Caco-2 (cell line): Measurements from ENCODE around the gene MACROD2. TPM values are rescaled to one million over a fixed set of nuclear protein-coding genes. Genes with fewer than 3 reads are reported as not detected.

Experiments
- BruUV-seq: library from RNA; stranded (reverse); fragments of 400-500 nt; replicated peaks from 2 replicates; lab custom pipeline; 2021; lab: Mats Ljungman, UMichigan
- CTCF ChIA-PET: fragments of 300-600 bp; sonication (Branson Sonifier 250); formaldehyde crosslinking; loops from one replicate; lab custom pipeline; 2022; ENCODE audit warnings: antibody characterized with exemption; lab: Charles Lee
- POLR2A ChIA-PET: fragments of 300-600 bp; sonication (Branson Sonifier 250); formaldehyde crosslinking; loops from one replicate; lab custom pipeline; 2022; ENCODE audit warnings: antibody characterized with exemption; lab: Charles Lee
- DNase-seq, 2 experiments: peaks; one replicate each; pipeline versions ENCODE4 v3.0.0 to v3.0.0-alpha.2; 2020 to 2022
- H3K27me3 ChIP-seq: replicated peaks from 2 replicates; pipeline ENCODE4 v1.6.0; 2011; ENCODE audit warnings: low read length; ENCODE audit not compliant: control insufficient read depth, insufficient read depth
- H3K36me3 ChIP-seq: 2 replicates; pipeline ENCODE4 v1.5.1; 2011; ENCODE audit warnings: low read length; ENCODE audit not compliant: control insufficient read depth, insufficient read depth
- H3K4me1 ChIP-seq: fragments of 250-450 bp; sonication (Bioruptor Pico); 2 replicates; pipeline ENCODE4 v1.5.1; 2020; ENCODE audit warnings: mild to moderate bottlenecking
- H3K4me3 ChIP-seq: 2 replicates; pipeline ENCODE4 v1.5.1; 2011; ENCODE audit warnings: low read depth, mild to moderate bottlenecking, control low read depth, low read length
- H3K9me3 ChIP-seq: fragments of 250-450 bp; sonication (Bioruptor Pico); 2 replicates; pipeline ENCODE4 v1.5.1; 2020; ENCODE audit warnings: mild to moderate bottlenecking, moderate library complexity
- H3K27ac Mint-ChIP-seq: one replicate; pipeline ENCODE4 v1.8.0; 2022; ENCODE audit warnings: mixed read lengths; ENCODE audit not compliant: unreplicated experiment
- H3K27me3 Mint-ChIP-seq: one replicate; pipeline ENCODE4 v1.8.0; 2022; ENCODE audit warnings: mixed read lengths; ENCODE audit not compliant: insufficient read depth, unreplicated experiment
- H3K36me3 Mint-ChIP-seq: one replicate; pipeline ENCODE4 v1.8.0; 2022; ENCODE audit warnings: mild to moderate bottlenecking, mixed read lengths; ENCODE audit not compliant: insufficient read depth, unreplicated experiment
- H3K4me1 Mint-ChIP-seq: one replicate; pipeline ENCODE4 v1.8.0; 2022; ENCODE audit warnings: low read depth, mixed read lengths; ENCODE audit not compliant: unreplicated experiment
- H3K4me3 Mint-ChIP-seq: one replicate; pipeline ENCODE4 v1.8.0; 2022; ENCODE audit warnings: mild to moderate bottlenecking, moderate library complexity, mixed read lengths; ENCODE audit not compliant: unreplicated experiment
- H3K9me3 Mint-ChIP-seq: one replicate; pipeline ENCODE4 v1.8.0; 2022; ENCODE audit warnings: mixed read lengths; ENCODE audit not compliant: unreplicated experiment
- intact Hi-C: fragments of 100-400 bp; cut with micrococcal nuclease; formaldehyde crosslinking; loops from one replicate; pipeline ENCODE4 v1.10.0; 2022; ENCODE audit not compliant: unreplicated experiment
- total RNA-seq: library from RNA; stranded (reverse); gene quantifications from 2 replicates; pipeline ENCODE4 v1.2.3, GENCODE V29; 2022
- TF ChIP-seq, protein P1 (sequence below), 2 experiments: fragments of 200-600 bp in 1 of 2; IDR thresholded peaks; 1 replicate in 1 of 2; 2 replicates in 1 of 2; pipeline versions ENCODE4 v1.5.1 to v1.8.0; 2011 to 2022; ENCODE audit warnings: antibody characterized with exemption in 1 of 2, control low read depth in 1 of 2, inconsistent platforms in 1 of 2, low read depth in 1 of 2, low read length in 1 of 2, mild to moderate bottlenecking in 1 of 2, moderate library complexity in 1 of 2; ENCODE audit not compliant: insufficient read depth in 1 of 2, severe bottlenecking in 1 of 2, unreplicated experiment in 1 of 2

The MACROD2 gene
- total RNA-seq, 1 experiment from 2014 or later: 6.4 TPM

DNA sequence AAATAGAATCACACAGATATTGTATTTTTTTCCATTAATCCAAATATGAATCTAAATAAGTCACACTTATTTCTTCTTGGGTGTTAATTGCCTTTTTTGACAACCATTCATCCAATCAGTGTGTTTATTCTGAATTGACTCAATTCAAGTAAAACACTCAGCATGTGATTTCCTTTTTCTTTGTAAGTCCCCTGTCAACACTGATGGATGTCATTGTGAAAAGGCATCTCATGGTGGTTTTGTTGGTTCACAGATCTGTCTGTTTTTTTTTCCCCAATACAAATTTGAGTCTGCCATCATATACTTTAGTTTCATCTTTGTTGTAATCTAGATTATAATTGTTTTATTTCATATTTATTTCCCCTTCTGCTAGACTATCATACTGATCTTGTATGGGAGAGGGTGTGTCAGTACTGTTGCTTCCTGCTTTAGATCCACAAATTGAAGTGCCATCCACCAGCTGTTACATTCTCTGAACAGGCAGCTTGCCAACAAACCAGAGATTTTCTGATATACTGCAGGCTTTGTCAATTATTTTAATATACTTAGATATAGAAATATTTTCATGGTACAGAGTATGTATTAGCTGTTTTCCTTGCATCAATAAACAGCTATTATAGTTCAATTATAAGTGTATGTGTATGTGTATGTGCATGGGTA, 406.3 kb downstream of the MACROD2 start:
- Histone ChIP-seq H3K27me3 (no peaks in the 10 kb centered on the region), H3K4me1 (peaks cover 18% of the 10 kb centered on the region), H3K9me3 (peaks cover 8% of the 10 kb centered on the region), H3K4me3 (no peak overlapping the region), H3K36me3 (no peaks in the 10 kb centered on the region)
- DNase-seq: no peak
- H3K27me3 Mint-ChIP-seq: no peaks in the 10 kb centered on the region
- H3K4me1 Mint-ChIP-seq: peaks cover 20% of the 10 kb centered on the region
- TF ChIP-seq, protein P1, sequence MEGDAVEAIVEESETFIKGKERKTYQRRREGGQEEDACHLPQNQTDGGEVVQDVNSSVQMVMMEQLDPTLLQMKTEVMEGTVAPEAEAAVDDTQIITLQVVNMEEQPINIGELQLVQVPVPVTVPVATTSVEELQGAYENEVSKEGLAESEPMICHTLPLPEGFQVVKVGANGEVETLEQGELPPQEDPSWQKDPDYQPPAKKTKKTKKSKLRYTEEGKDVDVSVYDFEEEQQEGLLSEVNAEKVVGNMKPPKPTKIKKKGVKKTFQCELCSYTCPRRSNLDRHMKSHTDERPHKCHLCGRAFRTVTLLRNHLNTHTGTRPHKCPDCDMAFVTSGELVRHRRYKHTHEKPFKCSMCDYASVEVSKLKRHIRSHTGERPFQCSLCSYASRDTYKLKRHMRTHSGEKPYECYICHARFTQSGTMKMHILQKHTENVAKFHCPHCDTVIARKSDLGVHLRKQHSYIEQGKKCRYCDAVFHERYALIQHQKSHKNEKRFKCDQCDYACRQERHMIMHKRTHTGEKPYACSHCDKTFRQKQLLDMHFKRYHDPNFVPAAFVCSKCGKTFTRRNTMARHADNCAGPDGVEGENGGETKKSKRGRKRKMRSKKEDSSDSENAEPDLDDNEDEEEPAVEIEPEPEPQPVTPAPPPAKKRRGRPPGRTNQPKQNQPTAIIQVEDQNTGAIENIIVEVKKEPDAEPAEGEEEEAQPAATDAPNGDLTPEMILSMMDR (IDR thresholded peaks at IDR 0.05; ENCODE audit: insufficient read depth in 1 of 2, low read depth in 1 of 2, low read length in 1 of 2, severe bottlenecking in 1 of 2, unreplicated experiment in 1 of 2): no peak
- peaks cover 20% of the 10 kb centered on the region for H3K36me3 Mint-ChIP-seq
- H3K27ac Mint-ChIP-seq: no peak overlapping the region
- no peak overlapping the region for H3K4me3 Mint-ChIP-seq
- ChIA-PET POLR2A (no interaction called here), CTCF (no interaction called here)
- intact Hi-C loops: no loop called here
- BruUV-seq: no TSS peak
- peaks cover 57% of the 10 kb centered on the region for H3K9me3 Mint-ChIP-seq

DNA sequence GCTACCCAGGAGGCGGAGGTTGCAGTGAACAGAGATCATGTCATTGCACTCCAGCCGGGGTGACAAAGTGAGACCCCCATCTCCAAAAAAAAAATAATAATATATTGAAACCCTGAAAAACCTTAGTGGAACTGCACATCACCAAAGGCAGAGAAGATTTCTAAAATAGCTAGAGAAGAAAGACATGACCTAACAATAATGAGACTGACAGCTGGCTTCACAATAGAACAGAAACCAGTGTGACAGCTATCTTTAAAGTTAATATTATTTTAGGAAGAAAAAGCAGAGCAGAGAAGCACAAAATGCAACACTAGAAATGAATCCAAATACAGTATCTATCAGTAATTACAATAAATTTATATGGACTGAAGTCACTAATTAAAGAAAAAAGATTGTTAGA, 409.2 kb downstream of the MACROD2 start:
- H3K4me1 Mint-ChIP-seq: peaks cover 41% of the 10 kb centered on the region
- peaks cover 44% of the 10 kb centered on the region for H3K9me3 Mint-ChIP-seq
- intact Hi-C loops: no loop called here
- DNase-seq: no peak
- Histone ChIP-seq H3K36me3 (no peaks in the 10 kb centered on the region), H3K9me3 (peaks cover 8% of the 10 kb centered on the region; the same call in 1 of the 2 replicates), H3K4me1 (peaks cover 39% of the 10 kb centered on the region), H3K27me3 (no peaks in the 10 kb centered on the region), H3K4me3 (no peak overlapping the region)
- H3K27me3 Mint-ChIP-seq: no peaks in the 10 kb centered on the region
- BruUV-seq: no TSS peak
- ChIA-PET POLR2A (no interaction called here), CTCF (no interaction called here)
- H3K4me3 Mint-ChIP-seq: no peak overlapping the region
- H3K36me3 Mint-ChIP-seq: peaks cover 21% of the 10 kb centered on the region
- peak overlapping the region; percentile 92 for H3K27ac Mint-ChIP-seq
- TF ChIP-seq, protein P1 (IDR thresholded peaks at IDR 0.05; ENCODE audit: insufficient read depth in 1 of 2, low read depth in 1 of 2, low read length in 1 of 2, severe bottlenecking in 1 of 2, unreplicated experiment in 1 of 2): no peak

DNA sequence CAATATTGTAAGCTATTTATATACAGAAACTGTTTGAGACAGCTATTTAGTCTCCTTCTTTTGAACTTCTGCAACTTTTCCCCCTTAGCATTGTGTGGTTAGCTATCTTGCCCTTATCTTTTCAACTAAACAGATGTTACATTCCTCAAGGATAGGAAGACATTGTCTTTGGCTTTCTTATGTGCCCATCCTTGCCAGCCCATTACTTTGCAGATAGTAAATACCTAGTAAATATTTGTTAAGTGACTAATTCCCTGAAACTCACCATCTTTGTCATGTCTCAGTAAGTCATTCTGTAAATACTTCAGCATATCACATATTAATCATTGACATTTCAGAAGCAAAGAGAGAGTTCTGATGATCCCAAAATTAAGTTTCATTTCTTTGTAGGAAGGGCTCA, 411.2 kb downstream of the MACROD2 start:
- intact Hi-C loops: loop anchor here (1.0 to 5.0 kb wide), 8 partner anchors 26 to 580 kb away; partner anchors contain the start of gene FLRT3
- no peaks in the 10 kb centered on the region for H3K27me3 Mint-ChIP-seq
- peak; percentile 79 for DNase-seq
- peak overlapping the region; percentile 92 for H3K27ac Mint-ChIP-seq
- peaks cover 29% of the 10 kb centered on the region for H3K9me3 Mint-ChIP-seq
- peaks cover 36% of the 10 kb centered on the region for H3K4me1 Mint-ChIP-seq
- Histone ChIP-seq H3K27me3 (no peaks in the 10 kb centered on the region), H3K4me1 (peaks cover 39% of the 10 kb centered on the region), H3K9me3 (peaks cover 13% of the 10 kb centered on the region; the same call in 1 of the 2 replicates), H3K4me3 (no peak overlapping the region), H3K36me3 (no peaks in the 10 kb centered on the region)
- BruUV-seq: no TSS peak
- H3K4me3 Mint-ChIP-seq: no peak overlapping the region
- TF ChIP-seq, protein P1 (IDR thresholded peaks at IDR 0.05; ENCODE audit: insufficient read depth in 1 of 2, low read depth in 1 of 2, low read length in 1 of 2, severe bottlenecking in 1 of 2, unreplicated experiment in 1 of 2): no peak
- ChIA-PET POLR2A (interaction anchor here (0.6 to 2.2 kb wide), 3 partner anchors 69 to 767 kb away, joined by 3 to 13 read pairs (median 5); partner anchors contain the start of gene FLRT3), CTCF (interaction anchor here (1.1 kb wide), 1 partner anchor 69 kb away, joined by 16 read pairs; the partner anchor contains the start of gene FLRT3)
- peaks cover 14% of the 10 kb centered on the region for H3K36me3 Mint-ChIP-seq
